ENCODE data around the gene SNAI1. TPM values are rescaled to one million over a fixed set of nuclear protein-coding genes. Genes with fewer than 3 reads are reported as not detected.
"Not testable (repeated sequence)": the region's sequence is repeated elsewhere in the genome, so short reads cannot be mapped to it uniquely, and the experiment has no call there.

SNAI1 gene
- polyA plus RNA-seq, 3 donors, result 9.9 to 10.7 (median 10.2) TPM

DNA sequence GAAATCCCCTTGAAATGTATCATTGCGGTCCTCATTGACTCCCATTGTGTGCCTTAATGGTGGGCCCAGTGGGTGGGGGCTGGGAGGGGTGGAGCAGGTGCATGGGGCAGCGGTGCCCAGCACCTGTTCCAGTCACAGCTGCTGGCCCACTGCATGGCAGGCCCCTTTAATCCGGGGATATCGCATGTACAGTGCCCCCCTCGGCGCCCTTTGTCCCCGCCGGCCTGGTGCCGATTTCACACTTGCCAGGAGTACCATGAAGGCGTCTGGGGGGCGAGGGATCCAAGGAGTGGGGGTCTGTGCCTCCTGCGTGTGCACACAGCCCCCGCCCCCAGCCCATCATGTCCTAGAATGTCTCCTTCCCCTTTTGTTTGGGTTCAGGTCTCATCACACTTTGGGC lies 2.8 kb downstream of the SNAI1 start:
- no peak for DNase-seq (ENCODE audit: low read depth in 3 of 3, low spot score in 2 of 3)

- DNase-seq (ENCODE audit: low read depth in 3 of 3, low spot score in 2 of 3), result no peak
Observed at GRCh38 chr20:49986049-49986448, 3.3 kb downstream of the SNAI1 start.

DNA sequence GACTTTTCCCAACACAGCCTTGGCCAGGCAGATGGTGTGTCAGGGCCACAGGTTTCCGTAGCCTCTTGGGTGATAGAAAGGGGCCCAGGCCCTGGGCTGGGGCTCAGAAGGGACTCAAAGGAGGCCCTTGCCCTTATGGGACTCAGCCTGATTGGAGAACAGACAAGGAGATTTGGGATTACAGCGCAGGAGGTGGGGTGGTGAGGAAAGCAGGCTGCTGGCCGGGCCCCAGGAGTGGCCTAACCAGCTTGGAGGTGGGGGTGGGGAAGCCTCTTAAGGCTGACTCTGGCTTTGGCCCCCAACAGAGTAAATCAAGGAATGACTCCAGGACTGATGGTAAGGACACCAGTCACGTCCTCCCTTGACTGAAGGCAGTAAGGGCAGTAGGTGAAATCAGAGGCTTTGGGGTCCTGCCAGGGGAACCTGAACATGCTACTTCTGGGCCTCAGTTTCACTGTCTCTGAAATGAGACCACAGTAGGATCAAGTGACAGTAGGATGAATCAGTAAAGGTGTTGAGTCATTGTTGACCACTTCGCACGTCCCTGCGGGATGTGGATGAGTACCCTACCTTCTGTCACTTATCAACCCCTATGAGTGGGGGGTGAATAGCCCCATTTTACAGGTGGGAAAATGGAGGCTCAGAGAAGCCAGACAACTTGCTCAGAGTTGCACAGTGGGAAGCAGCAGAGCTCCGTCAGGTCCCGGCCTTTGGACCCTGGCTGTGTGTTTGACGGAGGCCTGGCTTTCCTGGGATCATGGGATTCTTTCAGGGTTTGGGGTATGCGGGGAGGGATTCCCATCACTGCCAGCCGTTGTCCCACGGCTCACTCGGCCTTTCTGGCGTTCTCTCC lies 4.5 kb downstream of the SNAI1 start:
- DNase-seq (ENCODE audit: low read depth in 3 of 3, low spot score in 2 of 3), result no peak

GRCh38 chr20:49987868-49988690 lies 5.3 kb downstream of the SNAI1 start:
- DNase-seq (ENCODE audit: low read depth in 3 of 3, low spot score in 2 of 3), result no peak

DNA sequence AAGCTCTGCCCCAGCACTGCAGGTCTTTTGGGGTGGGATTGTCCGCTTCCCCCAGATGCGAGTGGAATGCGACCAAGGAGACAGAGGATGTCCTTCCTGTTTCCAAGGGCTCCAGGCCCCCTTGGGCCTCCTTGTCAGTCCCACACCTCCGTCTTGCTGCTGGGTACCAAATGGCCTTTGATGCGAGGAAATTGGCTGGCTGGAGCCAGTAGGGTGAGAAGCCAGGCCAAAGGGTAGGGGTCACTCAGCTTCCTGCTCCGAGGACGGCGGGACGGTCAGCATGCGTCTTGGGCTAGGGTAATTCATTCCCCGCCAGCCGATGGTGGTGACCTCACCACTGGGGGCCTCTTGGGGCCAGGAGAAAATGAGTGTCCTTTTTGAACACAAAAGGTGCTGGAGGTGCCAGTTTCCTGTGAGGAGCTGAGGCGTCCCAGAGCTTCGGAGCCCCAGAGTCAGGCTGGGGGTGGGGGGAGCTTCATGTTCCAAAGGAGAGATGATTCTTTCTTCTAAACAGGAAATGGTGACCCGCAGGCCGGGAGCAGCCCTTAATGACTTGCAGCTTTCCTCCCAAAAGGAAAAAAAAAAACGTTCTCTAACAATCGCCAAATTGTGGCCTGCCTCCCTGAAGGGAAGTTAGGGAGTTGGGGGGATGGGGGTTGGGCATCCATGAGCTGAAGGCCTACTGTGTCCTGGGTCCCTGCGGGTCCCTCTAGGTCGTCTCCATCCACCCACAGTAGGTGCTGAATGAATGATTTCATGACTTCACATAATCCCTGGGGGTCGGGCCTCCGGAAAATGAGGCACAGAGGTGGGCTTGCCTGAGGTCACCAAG lies 6.7 kb downstream of the SNAI1 start:
- DNase-seq (ENCODE audit: low read depth in 3 of 3, low spot score in 2 of 3), result peak in 1 of 3 donors; percentile 67

DNA sequence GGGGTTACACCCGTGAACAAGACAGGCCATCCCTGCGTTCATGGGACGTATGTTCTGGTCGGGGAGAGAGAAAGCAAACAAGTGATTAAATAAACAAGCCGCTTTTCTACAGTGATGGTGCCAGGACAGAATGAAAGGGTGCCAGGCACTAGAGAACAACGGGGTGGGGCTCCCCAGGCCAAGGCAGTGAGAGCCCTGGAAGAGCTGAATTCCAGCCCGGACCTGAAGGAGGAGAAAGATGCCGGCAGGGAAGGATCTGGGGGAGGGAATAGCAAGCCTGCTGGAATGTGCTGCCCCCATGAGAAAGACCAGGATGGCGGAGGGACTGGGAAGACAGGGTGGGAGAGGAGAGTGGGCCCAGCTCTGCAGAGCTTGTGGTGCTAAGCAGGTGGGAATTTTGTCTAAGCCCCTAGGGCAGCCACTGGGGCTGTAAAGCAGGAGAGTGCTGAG lies 7.5 kb downstream of the SNAI1 start:
- no peak for DNase-seq (ENCODE audit: low read depth in 3 of 3, low spot score in 2 of 3)

DNA sequence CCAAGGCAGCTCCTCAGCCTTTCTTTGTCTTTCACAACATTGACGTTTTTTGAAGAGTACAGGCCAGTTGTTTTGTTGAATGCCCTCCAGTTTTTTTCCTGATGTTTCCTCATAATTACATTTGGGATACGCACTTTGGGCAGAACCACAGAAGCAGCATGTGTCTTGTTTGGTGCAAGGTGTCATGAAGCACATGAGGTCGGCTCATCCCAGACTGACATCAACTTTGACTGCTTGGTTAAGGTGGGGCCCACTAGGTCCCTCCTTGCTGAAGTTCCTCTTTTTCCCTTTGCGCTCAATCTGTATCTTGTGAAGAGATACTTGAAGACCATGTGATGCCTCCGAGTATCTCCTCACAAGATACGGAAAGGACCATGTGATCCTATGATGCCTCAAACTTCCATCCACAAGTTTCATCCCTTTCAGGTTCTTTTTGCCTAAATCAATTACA lies 10.5 kb downstream of the SNAI1 start:
- no peak for DNase-seq (ENCODE audit: low read depth in 3 of 3, low spot score in 2 of 3)

DNA sequence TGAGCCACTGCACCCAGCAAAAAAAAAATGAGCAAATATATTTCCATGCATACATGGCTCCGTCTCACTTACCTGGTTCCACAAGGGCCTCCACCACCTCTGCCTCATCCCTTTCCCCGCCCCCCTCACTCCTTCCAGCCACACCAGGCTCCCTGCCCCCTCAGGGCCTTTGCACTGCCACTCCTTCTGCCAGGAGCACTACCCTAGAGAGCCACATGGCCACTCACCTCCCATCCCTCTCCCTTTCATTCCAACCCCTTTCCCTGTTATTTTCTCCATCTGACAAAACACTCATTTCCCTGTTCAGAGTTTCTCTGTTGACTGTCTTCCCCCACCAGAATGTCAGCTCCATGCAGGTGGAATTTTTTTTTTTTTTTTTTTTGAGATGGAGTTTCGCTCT lies 12.8 kb downstream of the SNAI1 start:
- DNase-seq (ENCODE audit: low read depth in 3 of 3, low spot score in 2 of 3), result no peak

GRCh38 chr20:49998478-49999188 lies 15.9 kb downstream of the SNAI1 start:
- not testable (repeated sequence) for DNase-seq (ENCODE audit: low read depth in 3 of 3, low spot score in 2 of 3)

DNA sequence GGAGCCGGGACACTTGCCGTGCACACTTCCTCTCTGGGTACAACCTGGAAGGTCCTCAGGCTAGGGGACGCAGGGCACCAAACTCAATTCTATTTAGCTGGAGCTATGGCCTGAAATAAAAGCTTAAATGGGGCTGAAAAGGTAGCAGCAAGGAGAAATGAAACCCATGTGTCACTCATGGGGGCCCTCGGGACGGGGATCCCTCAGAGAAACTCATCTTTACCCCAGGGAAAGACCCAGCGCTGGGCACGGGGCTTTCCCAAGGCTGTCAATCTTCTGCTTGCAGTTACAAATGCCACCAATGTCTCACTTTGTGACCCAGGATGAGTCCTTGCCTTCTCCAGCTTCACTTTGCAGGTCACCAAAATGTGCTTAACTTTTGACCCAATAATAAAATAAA lies 16.5 kb downstream of the SNAI1 start:
- DNase-seq (ENCODE audit: low read depth in 3 of 3, low spot score in 2 of 3), result no peak

- not testable (repeated sequence) for DNase-seq (ENCODE audit: low read depth in 3 of 3, low spot score in 2 of 3)
Observed at GRCh38 chr20:50000548-50001222, 17.9 kb downstream of the SNAI1 start.

GRCh38 chr20:50001784-50002311 lies 19.1 kb downstream of the SNAI1 start:
- no peak for DNase-seq (ENCODE audit: low read depth in 3 of 3, low spot score in 2 of 3)

GRCh38 chr20:50003253-50003656 lies 20.5 kb downstream of the SNAI1 start:
- DNase-seq (ENCODE audit: low read depth in 3 of 3, low spot score in 2 of 3), result no peak

DNA sequence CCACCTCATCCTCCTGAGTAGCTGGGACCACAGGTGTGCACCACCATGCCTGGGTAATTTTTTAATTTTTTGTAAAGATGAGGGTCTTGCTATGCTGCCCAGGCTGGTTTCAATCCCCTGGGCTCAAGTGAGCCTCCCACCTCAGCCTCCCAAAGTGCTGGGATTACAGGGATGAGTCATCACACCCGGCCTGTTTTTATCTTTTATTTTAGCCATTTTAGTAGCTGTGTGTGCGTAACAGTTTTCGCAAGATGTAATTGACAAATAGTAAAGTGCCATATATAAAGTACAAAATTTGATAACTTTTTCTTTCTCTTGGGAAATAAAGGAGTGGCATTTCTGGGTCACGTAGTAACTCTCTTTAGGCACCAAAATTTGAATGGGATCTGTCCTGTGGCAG lies 21.4 kb downstream of the SNAI1 start:
- DNase-seq (ENCODE audit: low read depth in 3 of 3, low spot score in 2 of 3), result no peak

- DNase-seq (ENCODE audit: low read depth in 3 of 3, low spot score in 2 of 3), result no peak
Observed at GRCh38 chr20:50005471-50005981, 22.7 kb downstream of the SNAI1 start.

DNA sequence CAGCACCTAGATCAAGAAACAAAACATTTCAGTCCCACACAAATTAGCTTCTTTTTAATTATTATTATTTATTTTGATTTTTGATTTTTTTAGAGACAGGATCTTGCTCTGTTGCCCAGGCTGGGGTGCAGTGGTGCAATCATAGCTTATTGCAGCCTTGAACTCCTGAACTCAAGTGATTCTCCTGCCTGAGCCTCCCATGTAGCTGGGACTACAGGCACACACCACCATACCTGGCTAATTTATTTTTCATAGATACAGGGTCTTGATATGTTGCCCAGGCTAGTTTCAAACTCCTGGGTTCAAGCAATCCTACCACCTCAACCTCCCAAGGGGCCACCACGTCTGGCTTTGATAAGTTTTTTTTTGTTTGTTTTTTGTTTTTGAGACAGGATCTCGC lies 24.6 kb downstream of the SNAI1 start:
- no peak for DNase-seq (ENCODE audit: low read depth in 3 of 3, low spot score in 2 of 3)

- no peak for DNase-seq (ENCODE audit: low read depth in 3 of 3, low spot score in 2 of 3)
Observed at GRCh38 chr20:50008007-50008406, 25.2 kb downstream of the SNAI1 start.

DNA sequence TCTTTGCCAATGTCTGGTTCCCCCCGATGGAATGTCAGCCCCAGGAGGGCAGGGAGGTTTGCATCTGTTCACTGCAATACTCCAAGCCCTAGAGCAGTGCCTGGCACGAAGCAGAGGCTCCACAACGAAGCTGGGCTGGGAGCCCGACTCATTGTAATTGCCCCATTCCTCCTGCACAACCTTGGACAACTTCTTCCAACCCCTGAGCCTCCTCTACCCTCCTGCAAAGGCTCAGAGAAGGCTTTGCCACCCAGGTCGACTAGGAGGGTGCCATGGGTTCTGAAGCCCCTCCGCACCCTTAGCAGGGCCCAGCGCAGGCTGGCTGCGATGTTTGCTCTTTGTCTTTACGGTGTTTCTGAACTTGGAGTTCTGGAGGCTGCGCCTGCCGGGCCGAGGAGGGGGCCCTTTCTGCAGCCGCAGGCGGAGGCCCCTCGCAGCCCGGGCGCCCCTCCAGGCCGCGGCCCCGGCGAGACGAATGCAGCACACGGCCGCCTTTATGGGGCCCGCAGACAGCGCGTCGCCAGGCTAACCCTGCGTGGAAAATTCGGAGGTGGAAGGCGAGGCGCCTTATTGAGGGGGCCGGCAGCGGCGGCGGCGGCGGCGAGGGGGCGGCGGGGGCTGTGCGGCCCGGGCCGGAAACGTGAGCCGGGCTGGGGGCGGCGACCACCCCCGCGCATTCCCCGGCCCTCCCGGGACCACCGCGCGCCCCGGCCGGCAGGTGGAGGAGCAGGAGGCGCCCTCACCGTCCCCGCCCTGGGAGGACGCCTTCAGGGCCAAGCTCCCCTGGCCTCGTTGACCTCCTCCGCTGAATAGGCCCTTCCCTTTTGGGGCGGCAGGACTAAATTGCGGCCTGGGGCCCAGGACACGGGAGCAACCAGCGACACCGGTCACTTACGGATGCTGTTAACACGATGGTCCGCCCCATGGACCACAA lies 27.0 kb downstream of the SNAI1 start:
- DNase-seq (ENCODE audit: low read depth in 3 of 3, low spot score in 2 of 3), result no peak

Data from right renal cortex interstitium (tissue), 3 donors.